ENCODE measurements around the gene HDAC4.

The HDAC4 gene

DNA sequence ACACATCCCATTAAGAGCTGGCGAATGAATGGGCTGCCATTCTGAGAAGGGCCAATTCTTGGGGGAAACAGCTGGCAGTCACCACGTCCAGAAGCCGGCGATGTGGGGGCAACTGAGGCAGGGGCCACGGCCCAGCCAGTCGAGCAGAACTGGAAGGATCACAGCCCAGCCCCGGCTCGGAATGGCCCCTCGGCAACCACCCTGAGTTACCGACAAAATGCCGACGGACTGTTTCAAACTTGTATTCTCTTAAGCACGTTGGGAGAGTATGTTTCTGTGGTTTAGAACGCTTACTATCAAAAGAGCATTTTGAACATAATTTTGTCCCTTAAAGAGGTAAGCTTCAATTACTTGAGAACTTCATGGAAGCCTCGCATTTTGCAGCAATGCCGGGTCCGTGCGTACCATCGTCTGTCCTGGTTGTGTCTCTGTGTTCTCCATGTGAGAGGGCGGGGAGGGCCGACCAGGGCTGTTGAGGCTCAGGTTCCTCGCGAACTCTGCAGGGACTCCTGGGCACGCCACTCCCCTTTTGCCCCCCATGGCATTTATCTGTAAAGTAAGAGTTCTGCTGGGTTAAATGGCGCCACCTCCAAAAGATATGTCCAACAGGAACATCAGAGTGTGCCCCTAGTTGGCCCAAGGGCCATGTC is 397.1 kb downstream of the HDAC4 start:
- Histone ChIP-seq H3K27me3 (ENCODE audit: insufficient read depth, poor library complexity, severe bottlenecking) (no peaks in the 10 kb centered on the region), H3K27ac (replicated peaks) (no peak overlapping the region), H3K4me3 (replicated peaks; ENCODE audit: insufficient read depth, low read length) (no peak overlapping the region)
- TF ChIP-seq REST (IDR thresholded peaks at IDR 0.05; ENCODE audit: insufficient replicate concordance, low read depth) (no peak), GABPA (IDR thresholded peaks at IDR 0.05; ENCODE audit: low read depth) (no peak), SPI1 (IDR thresholded peaks at IDR 0.05; ENCODE audit: borderline replicate concordance, low read depth) (no peak), POLR2AphosphoS5 (IDR thresholded peaks at IDR 0.05; ENCODE audit: low read depth) (no peak)
- TF ChIP-seq, protein P1, sequence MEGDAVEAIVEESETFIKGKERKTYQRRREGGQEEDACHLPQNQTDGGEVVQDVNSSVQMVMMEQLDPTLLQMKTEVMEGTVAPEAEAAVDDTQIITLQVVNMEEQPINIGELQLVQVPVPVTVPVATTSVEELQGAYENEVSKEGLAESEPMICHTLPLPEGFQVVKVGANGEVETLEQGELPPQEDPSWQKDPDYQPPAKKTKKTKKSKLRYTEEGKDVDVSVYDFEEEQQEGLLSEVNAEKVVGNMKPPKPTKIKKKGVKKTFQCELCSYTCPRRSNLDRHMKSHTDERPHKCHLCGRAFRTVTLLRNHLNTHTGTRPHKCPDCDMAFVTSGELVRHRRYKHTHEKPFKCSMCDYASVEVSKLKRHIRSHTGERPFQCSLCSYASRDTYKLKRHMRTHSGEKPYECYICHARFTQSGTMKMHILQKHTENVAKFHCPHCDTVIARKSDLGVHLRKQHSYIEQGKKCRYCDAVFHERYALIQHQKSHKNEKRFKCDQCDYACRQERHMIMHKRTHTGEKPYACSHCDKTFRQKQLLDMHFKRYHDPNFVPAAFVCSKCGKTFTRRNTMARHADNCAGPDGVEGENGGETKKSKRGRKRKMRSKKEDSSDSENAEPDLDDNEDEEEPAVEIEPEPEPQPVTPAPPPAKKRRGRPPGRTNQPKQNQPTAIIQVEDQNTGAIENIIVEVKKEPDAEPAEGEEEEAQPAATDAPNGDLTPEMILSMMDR (IDR thresholded peaks at IDR 0.05; ENCODE audit: insufficient read depth, low read length) = no peak
- no peak for DNase-seq (ENCODE audit: low read depth in 1 of 2, low spot score in 1 of 2)

DNA sequence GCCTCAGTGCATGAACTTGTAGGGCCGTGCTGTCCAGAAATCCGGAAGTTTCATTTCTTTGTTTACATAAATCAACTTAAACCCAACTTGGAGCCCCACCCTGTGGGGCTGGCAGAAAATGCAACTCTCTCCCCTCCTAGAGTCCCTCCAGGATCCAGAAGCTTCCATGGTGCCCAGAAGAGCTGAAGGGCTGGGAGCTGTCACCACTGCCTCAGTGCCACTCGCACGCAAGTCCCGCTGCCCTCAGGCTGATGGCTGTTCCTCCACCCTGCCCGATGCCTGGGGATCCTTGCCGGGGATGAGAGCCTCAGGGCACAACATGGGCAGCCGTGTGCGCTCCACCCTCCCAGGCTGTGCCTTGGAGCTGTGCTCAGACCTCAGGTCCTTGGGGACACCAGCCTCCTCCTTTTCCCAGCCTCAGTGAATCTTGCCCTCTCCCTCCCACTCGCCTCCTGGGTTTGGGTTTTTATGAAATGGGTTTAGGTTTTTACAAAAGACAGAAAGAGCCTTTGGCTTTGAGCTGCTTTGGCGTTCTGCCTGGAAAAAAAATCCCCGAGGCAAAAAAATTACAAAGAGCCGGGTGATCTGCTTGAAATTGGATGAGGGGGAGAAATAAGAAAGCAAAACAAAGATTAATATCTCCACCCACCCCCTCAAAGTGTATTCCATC is 397.7 kb downstream of the HDAC4 start:
- Histone ChIP-seq H3K27ac (replicated peaks) (no peak overlapping the region), H3K27me3 (ENCODE audit: insufficient read depth, poor library complexity, severe bottlenecking) (no peaks in the 10 kb centered on the region), H3K4me3 (replicated peaks; ENCODE audit: insufficient read depth, low read length) (no peak overlapping the region)
- DNase-seq (ENCODE audit: low read depth in 1 of 2, low spot score in 1 of 2) = no peak
- no peak for TF ChIP-seq POLR2AphosphoS5 (IDR thresholded peaks at IDR 0.05; ENCODE audit: low read depth)
- no peak for TF ChIP-seq GABPA (IDR thresholded peaks at IDR 0.05; ENCODE audit: low read depth)
- TF ChIP-seq REST (IDR thresholded peaks at IDR 0.05; ENCODE audit: insufficient replicate concordance, low read depth) = no peak
- TF ChIP-seq, protein P1 (IDR thresholded peaks at IDR 0.05; ENCODE audit: insufficient read depth, low read length) = no peak
- no peak for TF ChIP-seq SPI1 (IDR thresholded peaks at IDR 0.05; ENCODE audit: borderline replicate concordance, low read depth)

- Histone ChIP-seq H3K27me3 (ENCODE audit: insufficient read depth, poor library complexity, severe bottlenecking) (no peaks in the 10 kb centered on the region), H3K27ac (replicated peaks) (no peak overlapping the region), H3K4me3 (replicated peaks; ENCODE audit: insufficient read depth, low read length) (no peak overlapping the region)
- no peak for TF ChIP-seq SPI1 (IDR thresholded peaks at IDR 0.05; ENCODE audit: borderline replicate concordance, low read depth)
- TF ChIP-seq REST (IDR thresholded peaks at IDR 0.05; ENCODE audit: insufficient replicate concordance, low read depth) = no peak
- no peak for TF ChIP-seq GABPA (IDR thresholded peaks at IDR 0.05; ENCODE audit: low read depth)
- TF ChIP-seq, protein P1 (IDR thresholded peaks at IDR 0.05; ENCODE audit: insufficient read depth, low read length) = no peak
- no peak for TF ChIP-seq POLR2AphosphoS5 (IDR thresholded peaks at IDR 0.05; ENCODE audit: low read depth)
- DNase-seq (ENCODE audit: low read depth in 1 of 2, low spot score in 1 of 2) = no peak
Measured at GRCh38 chr2:239002591-239002953, 398.2 kb downstream of the HDAC4 start.

Data from HL-60 (cell line).